Calu3 (cell line): ENCODE measurements around the gene IFT74. TPM values are rescaled to one million over a fixed set of nuclear protein-coding genes. Genes with fewer than 3 reads are reported as not detected.

Experiments used
- BruUV-seq: library from RNA; stranded (reverse); fragments of 400-500 nt; replicated peaks from 2 replicates; lab custom pipeline; 2021; lab: Mats Ljungman, UMichigan
- CTCF ChIA-PET: fragments of 300-600 bp; sonication (Branson Sonifier 250); formaldehyde crosslinking; loops from one replicate; lab custom pipeline; 2022; ENCODE audit warnings: antibody characterized with exemption; lab: Charles Lee
- DNase-seq: peaks from one replicate; pipeline ENCODE4 v3.0.0; 2022
- H3K27ac Mint-ChIP-seq: one replicate; pipeline ENCODE4 v1.8.0; 2022; ENCODE audit warnings: mixed read lengths; ENCODE audit not compliant: unreplicated experiment
- H3K27me3 Mint-ChIP-seq: one replicate; pipeline ENCODE4 v1.8.0; 2022; ENCODE audit warnings: mixed read lengths; ENCODE audit not compliant: unreplicated experiment
- H3K36me3 Mint-ChIP-seq: one replicate; pipeline ENCODE4 v1.8.0; 2022; ENCODE audit warnings: mild to moderate bottlenecking, moderate library complexity, mixed read lengths; ENCODE audit not compliant: insufficient read depth, unreplicated experiment
- H3K4me1 Mint-ChIP-seq: one replicate; pipeline ENCODE4 v1.8.0; 2022; ENCODE audit warnings: mild to moderate bottlenecking, low read depth, mixed read lengths; ENCODE audit not compliant: unreplicated experiment
- H3K4me3 Mint-ChIP-seq: one replicate; pipeline ENCODE4 v1.8.0; 2022; ENCODE audit warnings: mild to moderate bottlenecking, low read depth, moderate library complexity, mixed read lengths; ENCODE audit not compliant: unreplicated experiment
- H3K9me3 Mint-ChIP-seq: one replicate; pipeline ENCODE4 v1.8.0; 2022; ENCODE audit warnings: low read depth, mixed read lengths; ENCODE audit not compliant: unreplicated experiment
- intact Hi-C: fragments of 100-400 bp; cut with micrococcal nuclease; formaldehyde crosslinking; loops from one replicate; pipeline ENCODE4 v1.10.0; 2022; ENCODE audit not compliant: unreplicated experiment
- total RNA-seq: library from RNA; stranded (reverse); gene quantifications from 2 replicates; pipeline ENCODE4 v1.2.3, GENCODE V29; 2022
- TF ChIP-seq, protein P1 (sequence below): fragments of 200-600 bp; IDR thresholded peaks from one replicate; pipeline ENCODE4 v1.8.0; 2022; ENCODE audit warnings: antibody characterized with exemption; ENCODE audit not compliant: unreplicated experiment

The IFT74 gene
- total RNA-seq, 1 experiment from 2014 or later, result 7.3 TPM

DNA sequence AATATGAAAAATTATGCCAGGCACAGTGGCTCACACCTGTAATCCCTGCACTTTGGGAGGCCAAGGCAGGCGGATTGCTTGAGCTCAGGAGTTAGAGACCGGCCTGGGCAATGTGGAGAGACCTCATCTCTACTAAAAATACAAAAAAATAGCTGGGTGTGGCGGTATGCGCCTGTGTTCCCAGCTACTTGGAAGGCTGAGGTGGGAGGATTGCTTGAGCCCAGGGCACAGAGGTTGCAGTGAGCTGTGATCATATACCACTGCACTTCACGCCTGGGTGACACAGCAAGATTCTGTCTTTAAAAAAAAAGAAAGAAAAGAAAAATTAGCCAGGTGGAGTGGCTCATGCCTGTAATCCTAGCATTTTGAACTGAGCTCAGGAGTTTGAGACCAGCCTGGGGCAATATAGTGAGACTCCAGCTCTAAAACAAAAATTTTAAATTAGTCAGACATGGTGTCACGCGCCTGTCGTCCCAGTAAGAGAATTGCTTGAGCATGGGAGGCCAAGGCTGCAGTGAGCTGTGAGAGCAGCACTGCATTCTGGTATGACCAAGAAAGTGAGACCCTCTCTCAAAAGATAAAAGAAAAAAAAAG lies 27.2 kb upstream of the IFT74 start:
- Mint-ChIP-seq H3K27me3 (no peaks in the 10 kb centered on the region), H3K4me3 (no peak overlapping the region), H3K27ac (no peak overlapping the region), H3K9me3 (no peaks in the 10 kb centered on the region), H3K36me3 (peaks cover 8% of the 10 kb centered on the region), H3K4me1 (no peaks in the 10 kb centered on the region)
- BruUV-seq, result no TSS peak
- TF ChIP-seq, protein P1, sequence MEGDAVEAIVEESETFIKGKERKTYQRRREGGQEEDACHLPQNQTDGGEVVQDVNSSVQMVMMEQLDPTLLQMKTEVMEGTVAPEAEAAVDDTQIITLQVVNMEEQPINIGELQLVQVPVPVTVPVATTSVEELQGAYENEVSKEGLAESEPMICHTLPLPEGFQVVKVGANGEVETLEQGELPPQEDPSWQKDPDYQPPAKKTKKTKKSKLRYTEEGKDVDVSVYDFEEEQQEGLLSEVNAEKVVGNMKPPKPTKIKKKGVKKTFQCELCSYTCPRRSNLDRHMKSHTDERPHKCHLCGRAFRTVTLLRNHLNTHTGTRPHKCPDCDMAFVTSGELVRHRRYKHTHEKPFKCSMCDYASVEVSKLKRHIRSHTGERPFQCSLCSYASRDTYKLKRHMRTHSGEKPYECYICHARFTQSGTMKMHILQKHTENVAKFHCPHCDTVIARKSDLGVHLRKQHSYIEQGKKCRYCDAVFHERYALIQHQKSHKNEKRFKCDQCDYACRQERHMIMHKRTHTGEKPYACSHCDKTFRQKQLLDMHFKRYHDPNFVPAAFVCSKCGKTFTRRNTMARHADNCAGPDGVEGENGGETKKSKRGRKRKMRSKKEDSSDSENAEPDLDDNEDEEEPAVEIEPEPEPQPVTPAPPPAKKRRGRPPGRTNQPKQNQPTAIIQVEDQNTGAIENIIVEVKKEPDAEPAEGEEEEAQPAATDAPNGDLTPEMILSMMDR, result no peak
- DNase-seq, result no peak
- intact Hi-C loops, result no loop called here
- CTCF ChIA-PET, result no interaction called here

DNA sequence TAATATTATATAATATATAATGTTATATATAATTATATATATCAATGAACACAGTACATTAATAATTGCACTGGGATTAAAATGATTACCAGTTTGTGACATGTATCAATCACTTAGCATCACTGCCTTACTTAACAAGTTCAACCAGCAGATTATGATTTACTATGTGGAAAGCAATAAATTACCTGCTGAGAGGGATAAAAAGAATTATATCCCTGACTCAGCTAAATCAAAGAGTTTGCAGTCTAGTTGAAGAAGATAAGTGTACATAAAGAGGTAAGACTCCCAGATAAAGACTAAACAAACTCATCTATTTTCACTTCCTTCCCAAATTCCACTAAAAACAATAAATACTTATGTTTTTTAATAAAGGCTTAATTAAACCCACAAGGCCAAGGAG lies 20.4 kb upstream of the IFT74 start:
- intact Hi-C loops, result no loop called here

GRCh38 chr9:26937816-26938371 lies 18.3 kb upstream of the IFT74 start:
- Mint-ChIP-seq H3K27ac (no peak overlapping the region), H3K9me3 (no peaks in the 10 kb centered on the region), H3K4me1 (peaks cover 7% of the 10 kb centered on the region), H3K27me3 (no peaks in the 10 kb centered on the region), H3K4me3 (no peak overlapping the region), H3K36me3 (no peaks in the 10 kb centered on the region)
- CTCF ChIA-PET, result no interaction called here
- TF ChIP-seq, protein P1, result no peak
- no TSS peak for BruUV-seq
- no peak for DNase-seq
- intact Hi-C loops, result no loop called here

More for the DNA sequence above, 20.4 kb upstream of the IFT74 start:
- CTCF ChIA-PET, result no interaction called here
- Mint-ChIP-seq H3K4me1 (peaks cover 7% of the 10 kb centered on the region), H3K36me3 (no peaks in the 10 kb centered on the region), H3K9me3 (no peaks in the 10 kb centered on the region), H3K27ac (no peak overlapping the region), H3K27me3 (no peaks in the 10 kb centered on the region), H3K4me3 (no peak overlapping the region)
- TF ChIP-seq, protein P1, result no peak
- no TSS peak for BruUV-seq
- DNase-seq, result no peak

- intact Hi-C loops, result no loop called here
- no peak for DNase-seq
- H3K4me1 Mint-ChIP-seq, result peaks cover 7% of the 10 kb centered on the region
- no peaks in the 10 kb centered on the region for H3K9me3 Mint-ChIP-seq
- no peaks in the 10 kb centered on the region for H3K36me3 Mint-ChIP-seq
- no TSS peak for BruUV-seq
- CTCF ChIA-PET, result no interaction called here
- H3K27me3 Mint-ChIP-seq, result no peaks in the 10 kb centered on the region
- no peak overlapping the region for H3K4me3 Mint-ChIP-seq
- H3K27ac Mint-ChIP-seq, result no peak overlapping the region
- TF ChIP-seq, protein P1, result no peak
Observed at GRCh38 chr9:26939955-26940711, 16.1 kb upstream of the IFT74 start.
